ENCODE results near the gene SLC22A1.

Gene SLC22A1

DNA sequence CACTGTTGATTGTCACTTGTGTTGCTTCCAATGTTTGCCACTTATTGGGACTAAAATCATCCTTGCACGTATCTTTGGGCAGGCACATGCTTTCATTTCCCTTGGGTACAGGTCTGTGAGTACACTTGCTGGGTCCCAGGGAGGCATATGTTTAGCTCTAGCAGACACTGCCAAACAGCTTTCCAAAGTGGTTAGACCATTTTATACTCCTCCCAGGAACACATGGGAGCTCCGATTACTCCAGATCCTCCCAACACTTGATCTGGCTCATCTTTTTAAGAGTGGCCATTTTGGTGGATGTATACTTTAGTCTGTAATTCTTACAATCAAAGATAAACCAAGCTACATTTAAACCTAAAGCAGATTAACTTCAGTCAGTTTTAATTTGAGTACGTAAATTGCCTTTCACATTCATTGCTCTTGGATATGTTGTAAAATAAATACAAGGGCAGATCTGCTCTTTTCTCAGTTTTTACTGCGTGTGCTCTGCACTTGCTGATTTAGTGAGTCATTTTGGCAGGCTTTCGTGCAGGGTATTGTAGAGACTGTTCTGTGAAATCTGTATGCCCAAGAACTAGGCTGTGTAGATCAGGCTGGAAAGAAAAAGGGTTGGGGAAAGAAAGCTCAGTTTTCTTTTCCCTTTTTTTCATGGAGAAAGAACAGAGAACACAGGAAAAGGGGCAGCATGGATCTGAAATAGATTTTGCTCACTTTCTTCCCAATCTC lies 19.5 kb downstream of the SLC22A1 start:
- TF ChIP-seq, protein P1, sequence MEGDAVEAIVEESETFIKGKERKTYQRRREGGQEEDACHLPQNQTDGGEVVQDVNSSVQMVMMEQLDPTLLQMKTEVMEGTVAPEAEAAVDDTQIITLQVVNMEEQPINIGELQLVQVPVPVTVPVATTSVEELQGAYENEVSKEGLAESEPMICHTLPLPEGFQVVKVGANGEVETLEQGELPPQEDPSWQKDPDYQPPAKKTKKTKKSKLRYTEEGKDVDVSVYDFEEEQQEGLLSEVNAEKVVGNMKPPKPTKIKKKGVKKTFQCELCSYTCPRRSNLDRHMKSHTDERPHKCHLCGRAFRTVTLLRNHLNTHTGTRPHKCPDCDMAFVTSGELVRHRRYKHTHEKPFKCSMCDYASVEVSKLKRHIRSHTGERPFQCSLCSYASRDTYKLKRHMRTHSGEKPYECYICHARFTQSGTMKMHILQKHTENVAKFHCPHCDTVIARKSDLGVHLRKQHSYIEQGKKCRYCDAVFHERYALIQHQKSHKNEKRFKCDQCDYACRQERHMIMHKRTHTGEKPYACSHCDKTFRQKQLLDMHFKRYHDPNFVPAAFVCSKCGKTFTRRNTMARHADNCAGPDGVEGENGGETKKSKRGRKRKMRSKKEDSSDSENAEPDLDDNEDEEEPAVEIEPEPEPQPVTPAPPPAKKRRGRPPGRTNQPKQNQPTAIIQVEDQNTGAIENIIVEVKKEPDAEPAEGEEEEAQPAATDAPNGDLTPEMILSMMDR (IDR thresholded peaks at IDR 0.05; ENCODE audit: borderline replicate concordance, insufficient read depth, low read depth, low read length), result no peak
- no peak overlapping the region for H3K4me3 ChIP-seq (ENCODE audit: low read depth, low read length)

DNA sequence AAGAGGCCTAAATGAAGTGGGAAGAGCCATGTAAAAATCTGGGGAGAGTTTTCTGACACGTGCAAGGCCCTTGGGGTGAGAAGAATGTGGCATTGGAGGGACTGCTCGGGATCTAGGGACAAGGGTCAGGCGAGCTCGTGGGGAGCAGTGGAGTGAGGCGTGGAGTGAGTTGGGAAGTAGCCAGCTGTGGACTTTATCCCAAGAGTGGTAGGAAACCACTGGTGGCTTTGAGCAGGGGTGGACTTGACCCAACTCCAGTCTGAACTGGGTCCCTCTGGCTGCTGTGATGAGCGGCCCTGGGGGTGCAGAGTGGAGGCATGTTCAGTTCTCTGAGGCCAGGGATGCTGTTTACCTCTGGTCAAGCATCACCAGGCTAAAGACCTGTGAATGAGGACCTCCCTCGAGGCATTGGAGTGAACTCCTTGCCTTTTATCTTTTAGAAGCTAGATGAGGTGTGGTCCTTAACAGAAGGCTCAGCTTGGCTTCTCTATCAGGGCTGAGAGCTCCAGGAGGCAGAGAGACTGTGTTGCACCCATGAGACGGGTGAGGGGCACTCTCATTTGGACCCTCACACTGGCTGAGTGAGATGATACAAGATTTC lies 20.6 kb downstream of the SLC22A1 start:
- TF ChIP-seq, protein P1 (IDR thresholded peaks at IDR 0.05; ENCODE audit: borderline replicate concordance, insufficient read depth, low read depth, low read length), result no peak
- no peak overlapping the region for H3K4me3 ChIP-seq (ENCODE audit: low read depth, low read length)

DNA sequence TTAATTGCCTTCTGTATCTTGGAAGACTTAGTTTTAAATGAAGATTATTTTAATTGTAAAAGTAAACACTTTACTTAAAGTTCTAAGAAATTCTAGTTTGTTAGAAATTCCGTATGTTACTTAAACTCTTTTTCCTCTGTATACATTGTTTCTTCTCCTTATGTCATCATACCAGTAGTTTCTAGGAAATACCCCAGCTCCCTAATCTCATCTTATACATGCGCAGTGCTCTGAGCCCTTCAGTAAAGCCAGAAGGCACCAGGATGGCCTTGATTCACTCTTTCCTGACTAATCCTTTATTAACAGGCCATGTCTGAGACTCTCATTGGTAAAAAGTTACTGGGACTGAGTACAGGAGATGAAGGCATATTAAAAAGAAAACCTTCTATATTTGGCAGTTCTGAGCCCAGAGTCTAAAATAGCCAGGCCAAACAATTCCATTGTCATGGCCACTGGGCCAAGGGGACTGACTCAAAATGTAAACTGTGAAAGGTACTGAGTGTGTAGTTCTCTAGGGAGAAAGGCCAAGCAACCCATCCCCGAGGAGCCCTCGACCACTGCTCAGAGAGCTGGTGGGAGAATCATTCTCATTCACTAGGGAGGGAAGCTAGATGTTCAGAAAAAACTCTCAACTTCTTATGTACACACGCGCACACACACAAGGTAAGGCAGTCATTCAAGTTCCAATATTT lies 25.0 kb downstream of the SLC22A1 start:
- TF ChIP-seq, protein P1 (IDR thresholded peaks at IDR 0.05; ENCODE audit: borderline replicate concordance, insufficient read depth, low read depth, low read length), result no peak
- no peak overlapping the region for H3K4me3 ChIP-seq (ENCODE audit: low read depth, low read length)

DNA sequence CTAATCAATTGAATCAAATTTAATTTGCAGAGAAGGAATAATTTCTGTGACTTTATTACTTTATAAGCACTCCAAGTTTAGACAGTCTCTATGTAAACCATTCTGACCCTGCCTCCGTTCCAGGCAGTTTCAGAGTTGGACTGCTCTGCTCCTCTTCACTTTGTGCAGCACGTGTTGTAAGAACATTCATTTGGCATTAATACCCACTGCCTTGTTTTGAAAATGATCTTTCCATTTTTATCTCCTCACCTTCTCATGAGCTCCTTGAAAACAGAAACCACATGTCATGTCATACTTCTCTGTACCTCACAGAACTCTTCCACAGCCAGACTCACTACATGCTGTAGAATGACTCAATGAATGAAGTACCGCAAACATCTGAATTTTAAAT lies 25.5 kb downstream of the SLC22A1 start:
- TF ChIP-seq, protein P1 (IDR thresholded peaks at IDR 0.05; ENCODE audit: borderline replicate concordance, insufficient read depth, low read depth, low read length), result no peak
- H3K4me3 ChIP-seq (ENCODE audit: low read depth, low read length), result no peak overlapping the region

DNA sequence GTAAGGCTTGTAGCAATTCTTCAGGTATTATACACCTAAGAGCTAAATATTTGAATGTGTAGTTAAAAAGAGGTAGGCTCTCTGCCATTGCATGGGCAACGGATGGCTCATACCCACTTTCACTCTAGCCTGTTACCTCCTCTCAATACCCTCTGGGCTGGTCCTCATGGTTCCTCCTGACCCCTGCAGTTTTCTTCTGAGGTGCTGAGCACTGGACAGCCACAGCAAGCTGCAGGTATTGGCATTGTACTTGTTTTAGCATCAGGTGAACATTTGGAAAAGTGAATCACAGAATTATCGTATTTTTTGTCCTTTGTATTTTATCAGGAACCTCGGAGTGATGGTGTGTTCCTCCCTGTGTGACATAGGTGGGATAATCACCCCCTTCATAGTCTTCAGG lies 32.9 kb downstream of the SLC22A1 start:
- TF ChIP-seq, protein P1 (IDR thresholded peaks at IDR 0.05; ENCODE audit: borderline replicate concordance, insufficient read depth, low read depth, low read length), result no peak
- no peak overlapping the region for H3K4me3 ChIP-seq (ENCODE audit: low read depth, low read length)

DNA sequence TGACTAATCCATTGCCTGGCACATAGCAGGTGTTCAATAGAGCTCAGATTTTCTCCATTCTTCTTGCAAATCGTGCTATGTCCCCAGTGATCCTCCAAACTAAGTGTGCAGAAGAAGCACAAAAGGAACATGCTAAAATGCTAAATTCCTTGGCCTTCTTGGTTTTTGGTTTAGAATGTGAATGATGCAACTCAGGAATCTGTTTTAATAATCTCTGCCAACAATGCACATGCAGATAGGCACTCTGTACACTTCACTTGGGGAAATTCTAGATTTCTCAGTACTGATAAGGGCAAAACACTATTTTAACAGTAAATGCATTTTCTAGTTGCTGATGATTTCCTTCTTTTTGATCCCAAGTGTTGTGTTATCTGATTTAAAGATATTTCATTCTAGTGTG lies 35.2 kb downstream of the SLC22A1 start:
- H3K4me3 ChIP-seq (ENCODE audit: low read depth, low read length), result no peak overlapping the region
- TF ChIP-seq, protein P1 (IDR thresholded peaks at IDR 0.05; ENCODE audit: borderline replicate concordance, insufficient read depth, low read depth, low read length), result no peak

Measured in GM12875 (cell line).